ENCODE results near the gene ASB7. TPM values are rescaled to one million over a fixed set of nuclear protein-coding genes. Genes with fewer than 3 reads are reported as not detected.
"Not testable (repeated sequence)": the region's sequence is repeated elsewhere in the genome, so short reads cannot be mapped to it uniquely, and the experiment has no call there.

Gene ASB7
- total RNA-seq, 4 donors from 2014 or later, result 15.0 to 27.7 (median 22.7) TPM

DNA sequence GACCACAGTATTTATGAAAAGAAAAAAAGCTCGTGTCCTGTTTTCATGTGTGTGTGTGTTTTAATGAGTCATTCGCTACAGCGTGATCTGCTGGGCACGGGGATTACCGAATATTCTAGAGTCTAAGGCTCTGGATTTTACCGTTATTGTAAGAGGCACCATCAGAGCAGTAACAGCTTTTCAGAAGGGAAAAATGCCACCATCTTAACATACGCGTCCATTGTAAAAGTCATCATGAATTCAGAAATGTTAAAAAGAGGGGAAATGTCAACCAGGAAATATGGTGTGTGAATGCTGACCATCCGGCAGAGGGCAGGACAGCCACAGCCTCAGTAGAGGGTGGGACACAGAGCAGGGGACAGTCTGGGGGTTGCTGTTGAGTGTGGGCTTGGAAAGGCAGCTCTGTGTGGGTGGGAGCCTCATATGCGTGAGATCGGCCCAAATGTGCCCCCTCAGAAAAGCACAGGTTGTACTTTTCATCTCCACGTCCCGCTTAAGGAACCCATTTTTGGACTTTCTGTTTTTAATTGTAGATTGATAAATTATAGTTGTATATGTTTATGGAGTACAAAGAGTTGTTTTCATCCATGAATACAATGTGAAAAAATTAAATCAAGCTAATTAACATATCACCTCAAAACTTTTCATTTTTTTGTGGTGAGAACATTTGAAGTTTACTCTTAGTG is 69.6 kb downstream of the ASB7 start:
- Histone ChIP-seq H3K36me3 (no peaks in the 10 kb centered on the region), H3K9me3 (no peaks in the 10 kb centered on the region), H3K27me3 (no peaks in the 10 kb centered on the region), H3K4me3 (no peak overlapping the region), H3K27ac (peak overlapping the region; percentile 49 to 58), H3K4me1 (no peaks in the 10 kb centered on the region)
- TF ChIP-seq POLR2A (IDR thresholded peaks at IDR 0.05), result no peak
- TF ChIP-seq, protein P1, sequence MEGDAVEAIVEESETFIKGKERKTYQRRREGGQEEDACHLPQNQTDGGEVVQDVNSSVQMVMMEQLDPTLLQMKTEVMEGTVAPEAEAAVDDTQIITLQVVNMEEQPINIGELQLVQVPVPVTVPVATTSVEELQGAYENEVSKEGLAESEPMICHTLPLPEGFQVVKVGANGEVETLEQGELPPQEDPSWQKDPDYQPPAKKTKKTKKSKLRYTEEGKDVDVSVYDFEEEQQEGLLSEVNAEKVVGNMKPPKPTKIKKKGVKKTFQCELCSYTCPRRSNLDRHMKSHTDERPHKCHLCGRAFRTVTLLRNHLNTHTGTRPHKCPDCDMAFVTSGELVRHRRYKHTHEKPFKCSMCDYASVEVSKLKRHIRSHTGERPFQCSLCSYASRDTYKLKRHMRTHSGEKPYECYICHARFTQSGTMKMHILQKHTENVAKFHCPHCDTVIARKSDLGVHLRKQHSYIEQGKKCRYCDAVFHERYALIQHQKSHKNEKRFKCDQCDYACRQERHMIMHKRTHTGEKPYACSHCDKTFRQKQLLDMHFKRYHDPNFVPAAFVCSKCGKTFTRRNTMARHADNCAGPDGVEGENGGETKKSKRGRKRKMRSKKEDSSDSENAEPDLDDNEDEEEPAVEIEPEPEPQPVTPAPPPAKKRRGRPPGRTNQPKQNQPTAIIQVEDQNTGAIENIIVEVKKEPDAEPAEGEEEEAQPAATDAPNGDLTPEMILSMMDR (IDR thresholded peaks at IDR 0.05), result peak; percentile 34 to 63 (median 46)
- intact Hi-C loops (cut with DNase I; ENCODE audit: low total_unique reads), result no loop called here
- DNase-seq, result peak; percentile 29 to 48

DNA sequence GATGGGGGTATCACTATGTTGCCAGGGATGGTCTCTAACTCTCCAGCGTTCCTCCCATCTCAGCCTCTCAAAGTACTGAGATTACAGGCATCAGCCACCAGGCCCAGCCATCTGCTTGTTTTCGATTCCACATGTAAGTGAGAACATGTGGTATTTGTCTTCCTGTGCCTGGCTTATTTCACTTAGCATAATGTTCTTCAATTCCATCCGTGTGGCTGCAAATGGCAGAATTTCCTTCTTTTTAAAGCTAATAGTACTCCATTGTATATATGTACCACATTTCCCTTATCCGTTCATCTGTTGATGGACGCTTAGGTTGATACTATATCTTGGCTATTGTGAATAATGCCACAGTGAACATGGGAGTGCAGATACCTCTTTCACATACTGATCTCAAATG is 70.6 kb downstream of the ASB7 start:
- H3K4me3 ChIP-seq, result no peak overlapping the region
- H3K4me1 ChIP-seq, result no peaks in the 10 kb centered on the region
- no peaks in the 10 kb centered on the region for H3K27me3 ChIP-seq
- TF ChIP-seq POLR2A (IDR thresholded peaks at IDR 0.05), result no peak
- TF ChIP-seq, protein P1 (IDR thresholded peaks at IDR 0.05), result no peak
- intact Hi-C loops (cut with DNase I; ENCODE audit: low total_unique reads), result no loop called here
- DNase-seq, result peak in 1 of 2 donors; percentile 11
- no peaks in the 10 kb centered on the region for H3K36me3 ChIP-seq
- H3K9me3 ChIP-seq, result no peaks in the 10 kb centered on the region
- H3K27ac ChIP-seq, result peak overlapping the region in 1 of 2 donors; percentile 58

DNA sequence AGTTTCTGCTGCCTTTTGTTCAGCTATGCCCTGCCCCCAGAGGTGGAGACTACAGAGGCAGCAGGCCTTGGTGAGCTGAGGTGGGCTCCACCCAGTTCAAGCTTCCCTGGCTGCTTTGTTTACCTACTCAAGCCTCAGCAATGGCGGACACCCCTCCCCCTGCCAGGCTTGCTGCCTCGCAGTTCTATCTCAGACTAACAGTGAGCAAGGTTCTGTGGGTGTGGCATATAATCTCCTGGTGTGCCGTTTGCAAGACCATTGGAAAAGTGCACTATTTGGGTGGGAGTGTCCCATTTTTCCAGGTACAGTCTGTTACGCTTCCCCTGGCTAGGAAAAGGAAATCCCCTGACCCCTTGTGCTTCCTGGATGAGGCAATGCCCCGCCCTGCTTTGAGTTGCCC is 76.8 kb downstream of the ASB7 start:
- DNase-seq; H3K27ac ChIP-seq; intact Hi-C loops (cut with DNase I; ENCODE audit: low total_unique reads); H3K36me3 ChIP-seq; H3K4me1 ChIP-seq; H3K4me3 ChIP-seq; H3K9me3 ChIP-seq; H3K27me3 ChIP-seq: not testable (repeated sequence)

DNA sequence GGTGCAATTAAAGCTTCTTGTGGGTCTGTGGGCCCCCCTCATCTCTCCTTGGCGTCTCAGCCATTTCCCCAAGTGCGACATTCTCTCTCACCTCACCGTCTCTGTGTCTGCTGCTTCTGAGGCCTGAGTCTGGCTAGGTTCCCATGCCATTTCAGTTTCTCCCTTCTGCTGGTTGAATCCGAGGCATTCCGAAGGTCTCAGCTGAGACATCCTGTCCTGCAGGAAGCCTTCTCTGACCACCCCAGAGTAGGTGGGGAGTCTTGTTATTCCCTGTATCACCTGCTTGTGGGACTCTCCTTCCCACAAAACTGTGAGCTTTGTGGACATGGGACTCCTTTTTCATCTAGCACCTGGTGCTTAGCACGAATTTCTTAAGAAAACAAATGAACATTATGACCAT is 78.3 kb downstream of the ASB7 start:
- Histone ChIP-seq H3K4me3 (no peak overlapping the region), H3K4me1 (no peaks in the 10 kb centered on the region), H3K36me3 (no peaks in the 10 kb centered on the region), H3K27ac (no peak overlapping the region), H3K9me3 (no peaks in the 10 kb centered on the region), H3K27me3 (no peaks in the 10 kb centered on the region)
- intact Hi-C loops (cut with DNase I; ENCODE audit: low total_unique reads), result no loop called here
- DNase-seq, result no peak
- TF ChIP-seq, protein P1 (IDR thresholded peaks at IDR 0.05), result no peak
- no peak for TF ChIP-seq POLR2A (IDR thresholded peaks at IDR 0.05)

DNA sequence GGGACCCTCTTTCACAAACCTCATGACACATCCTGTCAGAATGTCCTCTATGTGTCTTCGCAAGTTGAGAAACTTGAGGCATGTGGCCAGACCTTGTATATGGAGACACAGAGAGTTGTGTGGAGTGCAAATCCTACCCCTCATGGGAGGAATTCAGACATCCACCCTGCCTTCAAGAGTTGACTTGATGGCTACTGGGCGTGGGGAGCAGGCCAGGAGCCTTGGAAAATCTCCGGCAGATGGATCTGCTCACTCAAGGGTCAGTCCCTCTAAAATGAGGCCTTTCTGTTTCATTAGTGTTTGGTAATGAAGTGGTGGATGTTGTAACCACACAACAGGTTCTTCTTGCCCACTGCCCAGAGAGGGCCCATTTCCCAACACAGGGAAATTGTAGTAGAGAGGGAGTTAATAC is 79.0 kb downstream of the ASB7 start:
- intact Hi-C loops (cut with DNase I; ENCODE audit: low total_unique reads), result no loop called here
- H3K27me3 ChIP-seq, result no peaks in the 10 kb centered on the region
- no peaks in the 10 kb centered on the region for H3K36me3 ChIP-seq
- no peak for TF ChIP-seq POLR2A (IDR thresholded peaks at IDR 0.05)
- TF ChIP-seq, protein P1 (IDR thresholded peaks at IDR 0.05), result no peak
- peaks cover 0 to 2% of the 10 kb centered on the region in 2 donors for H3K4me1 ChIP-seq
- H3K27ac ChIP-seq, result no peak overlapping the region
- H3K4me3 ChIP-seq, result no peak overlapping the region
- DNase-seq, result no peak
- H3K9me3 ChIP-seq, result no peaks in the 10 kb centered on the region
